Measurements from ENCODE around the gene LAMA2. TPM values are rescaled to one million over a fixed set of nuclear protein-coding genes. Genes with fewer than 3 reads are reported as not detected.
A peak's percentile ranks its signal among the peaks of the same experiment; 100 is the strongest.

LAMA2 gene
- polyA plus RNA-seq, 1 of the 3 experiments (the other 2 are of a cell fraction): 0.92 TPM

GRCh38 chr6:129321303-129321702, 438.4 kb downstream of the LAMA2 start:
- Histone ChIP-seq H3K9me3 (no peaks in the 10 kb centered on the region), H3K4me2 (no peak overlapping the region), H3K4me3 (ENCODE audit: low read depth in 2 of 2, low read length in 1 of 2) (no peak overlapping the region), H4K20me1 (ENCODE audit: insufficient read depth) (no peaks in the 10 kb centered on the region), H3K4me1 (ENCODE audit: control insufficient read depth in 1 of 2, insufficient read depth in 2 of 2, low read depth in 1 of 2, low read length in 1 of 2) (no peaks in the 10 kb centered on the region), H3K9me2 (no peaks in the 10 kb centered on the region), H3K36me3 (replicated peaks in 1 of 2; ENCODE audit: control insufficient read depth in 1 of 2, insufficient read depth in 2 of 2, low read length in 1 of 2) (no peaks in the 10 kb centered on the region), H3K79me2 (ENCODE audit: insufficient read depth) (no peaks in the 10 kb centered on the region), H3F3A (replicated peaks; ENCODE audit: insufficient read depth) (no peaks in the 10 kb centered on the region), H3K27ac (ENCODE audit: low read depth in 2 of 2, low read length in 1 of 2) (no peak overlapping the region), H3K27me3 (ENCODE audit: insufficient read depth) (no peaks in the 10 kb centered on the region; the same call in 1 of the 2 replicates), H2AFZ (ENCODE audit: low read depth) (peak overlapping the region; percentile 19; the same call in 1 of the 2 replicates), H3K9ac (no peak overlapping the region)
- WGBS (ENCODE audit: low lambda C conversion rate): 13% methylated on average over 2 of the region's 2 CpGs
- ChIA-PET CTCF (no interaction called here), POLR2A (no interaction called here)
- DNase-seq: no peak
- TF ChIP-seq MEF2A (IDR thresholded peaks at IDR 0.05; ENCODE audit: borderline replicate concordance, low read depth) (no peak), JUND (IDR thresholded peaks at IDR 0.05) (no peak), SIN3A (IDR thresholded peaks at IDR 0.05; ENCODE audit: borderline replicate concordance, low read depth, low read length) (no peak), TAF1 (IDR thresholded peaks at IDR 0.05; ENCODE audit: borderline replicate concordance, low read depth, low read length) (no peak), USF2 (IDR thresholded peaks at IDR 0.05; ENCODE audit: borderline replicate concordance, low read depth, low read length) (no peak), RAD21 (IDR thresholded peaks at IDR 0.05; ENCODE audit: low read length) (no peak), YY1 (IDR thresholded peaks at IDR 0.05; ENCODE audit: low read depth) (no peak), NRF1 (IDR thresholded peaks at IDR 0.05; ENCODE audit: low read depth, low read length) (no peak), FOXM1 (IDR thresholded peaks at IDR 0.05; ENCODE audit: low read depth) (no peak), EZH2phosphoT487 (IDR thresholded peaks at IDR 0.05; ENCODE audit: borderline replicate concordance, low read depth) (no peak), POLR2AphosphoS5 (IDR thresholded peaks at IDR 0.05; ENCODE audit: low read depth, low read length) (no peak)

DNA sequence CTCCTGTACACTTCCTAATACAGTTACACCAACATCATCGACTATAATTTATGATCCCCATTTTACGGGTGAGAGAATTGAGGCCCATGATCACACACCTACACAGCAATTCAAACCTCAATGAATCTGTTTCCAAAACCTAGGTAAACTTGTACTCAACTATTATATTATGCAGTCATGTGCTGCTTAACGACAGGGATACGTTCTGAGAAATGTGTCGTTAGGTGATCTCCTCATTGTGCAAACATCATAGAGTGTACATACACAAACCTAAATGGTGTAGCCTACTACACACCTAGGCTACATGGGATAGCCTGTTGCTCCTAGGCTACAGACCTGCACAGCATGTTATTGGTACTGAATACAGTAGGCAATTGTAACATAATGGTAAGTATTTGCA, 441.4 kb downstream of the LAMA2 start:
- no peak overlapping the region for H3K4me3 ChIP-seq (ENCODE audit: low read depth in 2 of 2, low read length in 1 of 2)
- no peak overlapping the region for H3K4me2 ChIP-seq
- POLR2A ChIA-PET: no interaction called here
- no peaks in the 10 kb centered on the region for H3K79me2 ChIP-seq (ENCODE audit: insufficient read depth)
- H2AFZ ChIP-seq (ENCODE audit: low read depth): no peak overlapping the region
- H3K9me2 ChIP-seq: no peaks in the 10 kb centered on the region
- H3F3A ChIP-seq (replicated peaks; ENCODE audit: insufficient read depth): no peaks in the 10 kb centered on the region
- H3K27ac ChIP-seq (ENCODE audit: low read depth in 2 of 2, low read length in 1 of 2): no peak overlapping the region
- no peaks in the 10 kb centered on the region for H3K9me3 ChIP-seq
- CTCF ChIA-PET: no interaction called here
- WGBS (ENCODE audit: low lambda C conversion rate): 42% methylated on average over 5 of the region's 5 CpGs
- no peaks in the 10 kb centered on the region for H4K20me1 ChIP-seq (ENCODE audit: insufficient read depth)
- no peaks in the 10 kb centered on the region for H3K4me1 ChIP-seq (ENCODE audit: control insufficient read depth in 1 of 2, insufficient read depth in 2 of 2, low read depth in 1 of 2, low read length in 1 of 2)
- H3K36me3 ChIP-seq (replicated peaks in 1 of 2; ENCODE audit: control insufficient read depth in 1 of 2, insufficient read depth in 2 of 2, low read length in 1 of 2): no peaks in the 10 kb centered on the region
- no peak for DNase-seq
- no peak overlapping the region for H3K9ac ChIP-seq
- H3K27me3 ChIP-seq (ENCODE audit: insufficient read depth): peaks cover 8% of the 10 kb centered on the region; the same call in 1 of the 2 replicates
- TF ChIP-seq MXI1 (IDR thresholded peaks at IDR 0.05; ENCODE audit: low read depth, low read length) (no peak), FOSL2 (IDR thresholded peaks at IDR 0.05; ENCODE audit: borderline replicate concordance, low read depth) (no peak), NRF1 (IDR thresholded peaks at IDR 0.05; ENCODE audit: low read depth, low read length) (no peak), RXRA (IDR thresholded peaks at IDR 0.05; ENCODE audit: borderline replicate concordance, low read depth) (no peak), FOXJ3 (CRISPR knock-in tag; IDR thresholded peaks at IDR 0.05) (no peak), TEAD4 (IDR thresholded peaks at IDR 0.05; ENCODE audit: borderline replicate concordance, insufficient read depth) (no peak), EZH2phosphoT487 (IDR thresholded peaks at IDR 0.05; ENCODE audit: borderline replicate concordance, low read depth) (no peak), EP300 (IDR thresholded peaks at IDR 0.05; ENCODE audit: borderline replicate concordance in 1 of 2, low read depth in 1 of 2, low read length in 1 of 2) (no peak), FOXM1 (IDR thresholded peaks at IDR 0.05; ENCODE audit: low read depth) (no peak), SMC3 (IDR thresholded peaks at IDR 0.05; ENCODE audit: low read depth, low read length) (no peak), TAF1 (IDR thresholded peaks at IDR 0.05; ENCODE audit: borderline replicate concordance, low read depth, low read length) (no peak), MEF2A (IDR thresholded peaks at IDR 0.05; ENCODE audit: borderline replicate concordance, low read depth) (no peak)
- TF ChIP-seq, protein P1, sequence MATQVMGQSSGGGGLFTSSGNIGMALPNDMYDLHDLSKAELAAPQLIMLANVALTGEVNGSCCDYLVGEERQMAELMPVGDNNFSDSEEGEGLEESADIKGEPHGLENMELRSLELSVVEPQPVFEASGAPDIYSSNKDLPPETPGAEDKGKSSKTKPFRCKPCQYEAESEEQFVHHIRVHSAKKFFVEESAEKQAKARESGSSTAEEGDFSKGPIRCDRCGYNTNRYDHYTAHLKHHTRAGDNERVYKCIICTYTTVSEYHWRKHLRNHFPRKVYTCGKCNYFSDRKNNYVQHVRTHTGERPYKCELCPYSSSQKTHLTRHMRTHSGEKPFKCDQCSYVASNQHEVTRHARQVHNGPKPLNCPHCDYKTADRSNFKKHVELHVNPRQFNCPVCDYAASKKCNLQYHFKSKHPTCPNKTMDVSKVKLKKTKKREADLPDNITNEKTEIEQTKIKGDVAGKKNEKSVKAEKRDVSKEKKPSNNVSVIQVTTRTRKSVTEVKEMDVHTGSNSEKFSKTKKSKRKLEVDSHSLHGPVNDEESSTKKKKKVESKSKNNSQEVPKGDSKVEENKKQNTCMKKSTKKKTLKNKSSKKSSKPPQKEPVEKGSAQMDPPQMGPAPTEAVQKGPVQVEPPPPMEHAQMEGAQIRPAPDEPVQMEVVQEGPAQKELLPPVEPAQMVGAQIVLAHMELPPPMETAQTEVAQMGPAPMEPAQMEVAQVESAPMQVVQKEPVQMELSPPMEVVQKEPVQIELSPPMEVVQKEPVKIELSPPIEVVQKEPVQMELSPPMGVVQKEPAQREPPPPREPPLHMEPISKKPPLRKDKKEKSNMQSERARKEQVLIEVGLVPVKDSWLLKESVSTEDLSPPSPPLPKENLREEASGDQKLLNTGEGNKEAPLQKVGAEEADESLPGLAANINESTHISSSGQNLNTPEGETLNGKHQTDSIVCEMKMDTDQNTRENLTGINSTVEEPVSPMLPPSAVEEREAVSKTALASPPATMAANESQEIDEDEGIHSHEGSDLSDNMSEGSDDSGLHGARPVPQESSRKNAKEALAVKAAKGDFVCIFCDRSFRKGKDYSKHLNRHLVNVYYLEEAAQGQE (IDR thresholded peaks at IDR 0.05; ENCODE audit: low read depth, low read length): no peak
- TF ChIP-seq, protein P2, sequence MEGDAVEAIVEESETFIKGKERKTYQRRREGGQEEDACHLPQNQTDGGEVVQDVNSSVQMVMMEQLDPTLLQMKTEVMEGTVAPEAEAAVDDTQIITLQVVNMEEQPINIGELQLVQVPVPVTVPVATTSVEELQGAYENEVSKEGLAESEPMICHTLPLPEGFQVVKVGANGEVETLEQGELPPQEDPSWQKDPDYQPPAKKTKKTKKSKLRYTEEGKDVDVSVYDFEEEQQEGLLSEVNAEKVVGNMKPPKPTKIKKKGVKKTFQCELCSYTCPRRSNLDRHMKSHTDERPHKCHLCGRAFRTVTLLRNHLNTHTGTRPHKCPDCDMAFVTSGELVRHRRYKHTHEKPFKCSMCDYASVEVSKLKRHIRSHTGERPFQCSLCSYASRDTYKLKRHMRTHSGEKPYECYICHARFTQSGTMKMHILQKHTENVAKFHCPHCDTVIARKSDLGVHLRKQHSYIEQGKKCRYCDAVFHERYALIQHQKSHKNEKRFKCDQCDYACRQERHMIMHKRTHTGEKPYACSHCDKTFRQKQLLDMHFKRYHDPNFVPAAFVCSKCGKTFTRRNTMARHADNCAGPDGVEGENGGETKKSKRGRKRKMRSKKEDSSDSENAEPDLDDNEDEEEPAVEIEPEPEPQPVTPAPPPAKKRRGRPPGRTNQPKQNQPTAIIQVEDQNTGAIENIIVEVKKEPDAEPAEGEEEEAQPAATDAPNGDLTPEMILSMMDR (IDR thresholded peaks at IDR 0.05): no peak
- TF ChIP-seq, protein P3, sequence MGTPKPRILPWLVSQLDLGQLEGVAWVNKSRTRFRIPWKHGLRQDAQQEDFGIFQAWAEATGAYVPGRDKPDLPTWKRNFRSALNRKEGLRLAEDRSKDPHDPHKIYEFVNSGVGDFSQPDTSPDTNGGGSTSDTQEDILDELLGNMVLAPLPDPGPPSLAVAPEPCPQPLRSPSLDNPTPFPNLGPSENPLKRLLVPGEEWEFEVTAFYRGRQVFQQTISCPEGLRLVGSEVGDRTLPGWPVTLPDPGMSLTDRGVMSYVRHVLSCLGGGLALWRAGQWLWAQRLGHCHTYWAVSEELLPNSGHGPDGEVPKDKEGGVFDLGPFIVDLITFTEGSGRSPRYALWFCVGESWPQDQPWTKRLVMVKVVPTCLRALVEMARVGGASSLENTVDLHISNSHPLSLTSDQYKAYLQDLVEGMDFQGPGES (IDR thresholded peaks at IDR 0.05; ENCODE audit: low read depth, low read length): no peak

Measured in SK-N-SH (cell line).